Measurements from ENCODE around the gene COL4A5. TPM values are rescaled to one million over a fixed set of nuclear protein-coding genes. Genes with fewer than 3 reads are reported as not detected.

The COL4A5 gene
- total RNA-seq, 4 donors from 2014 or later, result 43.1 to 105 (median 48.4) TPM

DNA sequence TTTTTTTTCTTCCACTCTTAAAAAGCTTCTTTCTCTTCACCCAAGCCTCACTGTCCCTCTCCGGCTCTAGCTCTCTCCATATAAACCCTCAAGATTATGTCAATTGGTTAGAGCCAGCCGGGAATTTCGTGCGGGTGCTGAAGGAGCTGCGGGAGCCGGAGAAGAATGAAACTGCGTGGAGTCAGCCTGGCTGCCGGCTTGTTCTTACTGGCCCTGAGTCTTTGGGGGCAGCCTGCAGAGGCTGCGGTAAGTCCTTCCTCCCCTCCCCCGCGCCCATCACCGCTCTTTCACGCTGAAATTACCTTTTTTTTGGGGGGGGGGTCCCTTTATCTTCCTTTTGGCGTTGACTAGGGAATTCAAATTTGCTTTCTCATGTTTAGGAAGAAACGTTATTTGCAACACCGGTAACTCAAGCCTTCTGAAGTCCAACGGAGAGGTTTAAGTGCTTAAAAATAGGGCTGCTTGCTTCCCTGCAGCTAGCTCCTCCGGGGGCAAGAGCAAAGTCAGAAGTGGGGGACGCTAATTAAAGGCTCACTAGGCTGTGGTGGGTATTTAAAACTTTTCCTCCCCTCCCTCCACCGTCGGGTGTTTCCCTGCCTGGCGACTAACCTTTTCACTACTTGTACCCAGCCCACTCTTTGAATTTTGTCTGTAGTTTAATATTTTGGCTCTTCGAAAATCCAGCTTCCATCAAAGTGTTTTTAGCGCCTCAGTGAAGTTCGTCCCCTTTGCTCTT, 491 bp downstream of the COL4A5 start:
- no peak for DNase-seq (ENCODE audit: low spot score in 2 of 2)
- H3K4me3 ChIP-seq (ENCODE audit: low read depth, poor library complexity, severe bottlenecking), result peak overlapping the region; percentile 20
- WGBS, 2 donors, result 3 to 13% methylated on average over 25 of the region's 25 CpGs
- intact Hi-C loops (cut with DNase I; ENCODE audit: low total_unique reads), result no loop called here
- TF ChIP-seq, protein P1, sequence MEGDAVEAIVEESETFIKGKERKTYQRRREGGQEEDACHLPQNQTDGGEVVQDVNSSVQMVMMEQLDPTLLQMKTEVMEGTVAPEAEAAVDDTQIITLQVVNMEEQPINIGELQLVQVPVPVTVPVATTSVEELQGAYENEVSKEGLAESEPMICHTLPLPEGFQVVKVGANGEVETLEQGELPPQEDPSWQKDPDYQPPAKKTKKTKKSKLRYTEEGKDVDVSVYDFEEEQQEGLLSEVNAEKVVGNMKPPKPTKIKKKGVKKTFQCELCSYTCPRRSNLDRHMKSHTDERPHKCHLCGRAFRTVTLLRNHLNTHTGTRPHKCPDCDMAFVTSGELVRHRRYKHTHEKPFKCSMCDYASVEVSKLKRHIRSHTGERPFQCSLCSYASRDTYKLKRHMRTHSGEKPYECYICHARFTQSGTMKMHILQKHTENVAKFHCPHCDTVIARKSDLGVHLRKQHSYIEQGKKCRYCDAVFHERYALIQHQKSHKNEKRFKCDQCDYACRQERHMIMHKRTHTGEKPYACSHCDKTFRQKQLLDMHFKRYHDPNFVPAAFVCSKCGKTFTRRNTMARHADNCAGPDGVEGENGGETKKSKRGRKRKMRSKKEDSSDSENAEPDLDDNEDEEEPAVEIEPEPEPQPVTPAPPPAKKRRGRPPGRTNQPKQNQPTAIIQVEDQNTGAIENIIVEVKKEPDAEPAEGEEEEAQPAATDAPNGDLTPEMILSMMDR (IDR thresholded peaks at IDR 0.05), result no peak
- TF ChIP-seq POLR2A (IDR thresholded peaks at IDR 0.05), result no peak

DNA sequence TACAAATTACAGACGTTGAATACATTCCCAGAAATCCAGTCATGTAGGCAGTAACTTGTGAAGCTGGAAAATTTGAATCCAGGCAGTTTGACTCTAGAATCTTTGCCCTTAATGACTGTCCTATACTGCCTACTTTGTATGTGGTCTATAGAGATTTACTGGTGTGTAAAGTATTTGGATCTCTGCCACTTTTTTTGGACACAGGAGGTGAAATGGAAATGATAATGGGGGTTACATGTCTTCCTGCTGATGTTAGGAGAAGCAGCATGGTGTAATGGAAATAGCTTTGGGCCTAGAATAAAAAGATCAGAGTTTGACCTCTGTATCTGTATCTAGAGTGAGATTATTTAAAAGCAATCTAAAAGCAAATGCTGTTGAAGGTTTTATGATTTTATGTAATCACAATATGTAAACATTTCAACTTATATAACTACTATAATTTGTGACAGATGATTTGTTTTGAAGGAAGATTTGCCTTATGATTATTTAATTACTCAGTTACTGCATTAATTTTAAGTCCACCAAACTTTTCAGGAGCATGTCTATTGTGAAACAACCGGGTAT, 3.3 kb downstream of the COL4A5 start:
- no peak for DNase-seq (ENCODE audit: low spot score in 2 of 2)
- H3K4me3 ChIP-seq (ENCODE audit: low read depth, poor library complexity, severe bottlenecking), result no peak overlapping the region
- TF ChIP-seq, protein P1 (IDR thresholded peaks at IDR 0.05), result no peak
- no peak for TF ChIP-seq POLR2A (IDR thresholded peaks at IDR 0.05)
- intact Hi-C loops (cut with DNase I; ENCODE audit: low total_unique reads), result no loop called here
- WGBS, 2 donors, result 38 to 41% methylated on average over 2 of the region's 2 CpGs

DNA sequence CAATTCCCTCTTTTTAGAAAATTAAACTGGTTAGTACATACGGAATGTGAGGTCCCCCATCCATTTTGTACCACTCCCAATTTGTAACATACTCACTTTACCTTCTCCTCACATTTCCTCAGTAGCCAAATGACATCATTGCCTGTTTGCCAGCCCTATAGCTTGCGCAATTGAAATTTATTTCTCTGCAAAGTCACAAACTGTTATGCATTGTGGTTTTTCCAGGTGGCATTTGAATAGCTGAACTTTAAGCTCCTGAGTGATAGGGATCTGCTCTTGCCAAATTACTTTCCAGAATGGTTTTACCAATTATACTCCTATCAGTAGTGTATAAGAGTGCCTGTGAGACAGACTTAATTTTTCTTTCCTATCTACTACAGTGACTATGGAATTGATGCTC, 7.7 kb downstream of the COL4A5 start:
- no peak overlapping the region for H3K4me3 ChIP-seq (ENCODE audit: low read depth, poor library complexity, severe bottlenecking)
- intact Hi-C loops (cut with DNase I; ENCODE audit: low total_unique reads), result no loop called here
- no peak for TF ChIP-seq POLR2A (IDR thresholded peaks at IDR 0.05)
- TF ChIP-seq, protein P1 (IDR thresholded peaks at IDR 0.05), result no peak
- no peak for DNase-seq (ENCODE audit: low spot score in 2 of 2)
- WGBS, 2 donors, result 43 to 55% methylated on average over 2 of the region's 2 CpGs

DNA sequence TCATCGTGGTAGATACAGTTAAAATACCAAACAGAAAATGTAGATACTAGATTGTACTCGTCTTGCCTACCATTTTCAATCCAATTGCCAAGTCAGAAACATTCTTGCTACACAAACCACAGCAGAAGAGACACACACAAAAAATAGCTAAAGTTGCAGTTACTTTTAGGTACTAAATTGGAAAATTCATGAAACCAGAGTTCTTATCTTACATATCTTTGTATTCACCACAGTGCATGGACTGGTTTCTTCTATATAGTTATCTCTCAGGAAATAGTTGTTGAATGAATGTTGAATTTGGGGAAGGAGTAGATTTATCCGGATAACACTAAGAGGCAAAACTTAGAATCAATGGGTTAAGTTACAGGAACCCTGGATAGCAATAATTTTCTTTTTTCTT, 14.2 kb downstream of the COL4A5 start:
- WGBS, 2 donors, result 70 to 84% methylated on average over 3 of the region's 3 CpGs

DNA sequence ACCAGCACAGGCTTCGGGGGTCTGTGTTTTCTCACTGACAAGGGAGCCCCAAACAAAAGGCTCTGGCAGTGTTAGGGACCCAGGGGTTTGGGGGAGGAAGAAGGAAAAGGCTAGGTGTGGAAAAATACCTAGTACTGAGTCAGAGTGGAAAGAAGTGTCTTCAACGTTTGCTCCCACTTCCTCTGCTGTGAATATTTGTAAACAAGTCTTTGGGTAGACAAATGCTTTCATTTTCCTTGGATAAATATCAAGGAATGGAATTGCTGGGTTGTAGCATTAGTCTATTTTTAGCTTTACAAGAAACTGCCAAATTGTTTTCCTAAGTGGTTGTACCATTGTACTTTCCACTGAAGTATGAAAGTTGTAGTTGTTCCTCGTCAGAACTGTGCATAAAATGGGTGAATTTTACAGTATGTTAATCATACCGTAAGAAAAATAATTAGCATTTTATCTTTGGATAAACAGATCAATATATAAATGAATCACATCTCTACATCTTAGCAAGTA, 17.4 kb downstream of the COL4A5 start:
- no peak for DNase-seq (ENCODE audit: low spot score in 2 of 2)
- intact Hi-C loops (cut with DNase I; ENCODE audit: low total_unique reads), result no loop called here
- no peak overlapping the region for H3K4me3 ChIP-seq (ENCODE audit: low read depth, poor library complexity, severe bottlenecking)
- TF ChIP-seq, protein P1 (IDR thresholded peaks at IDR 0.05), result no peak
- no peak for TF ChIP-seq POLR2A (IDR thresholded peaks at IDR 0.05)
- WGBS, 2 donors, result 54 to 70% methylated on average over 4 of the region's 4 CpGs

More for the DNA sequence above, 14.2 kb downstream of the COL4A5 start:
- no peak for DNase-seq (ENCODE audit: low spot score in 2 of 2)
- H3K4me3 ChIP-seq (ENCODE audit: low read depth, poor library complexity, severe bottlenecking), result no peak overlapping the region
- TF ChIP-seq, protein P1 (IDR thresholded peaks at IDR 0.05), result no peak
- no peak for TF ChIP-seq POLR2A (IDR thresholded peaks at IDR 0.05)
- intact Hi-C loops (cut with DNase I; ENCODE audit: low total_unique reads), result no loop called here
